GM21529 (cell line): ENCODE results near the gene DCTD.

Source experiments
- ATAC-seq: cut with Tn5 transposase; IDR thresholded peaks from one replicate; pipeline ENCODE4 v1.9.1; 2021; ENCODE audit not compliant: unreplicated experiment

The DCTD gene

GRCh38 chr4:182873726-182874125 is 43.5 kb downstream of the DCTD start:
- ATAC-seq: no peak

GRCh38 chr4:182873289-182873688 is 43.9 kb downstream of the DCTD start:
- no peak for ATAC-seq

GRCh38 chr4:182872886-182873285 is 44.3 kb downstream of the DCTD start:
- no peak for ATAC-seq

GRCh38 chr4:182871616-182872015 is 45.6 kb downstream of the DCTD start:
- ATAC-seq: no peak

GRCh38 chr4:182869697-182870096 is 47.5 kb downstream of the DCTD start:
- no peak for ATAC-seq

GRCh38 chr4:182866746-182867145 is 50.4 kb downstream of the DCTD start:
- no peak for ATAC-seq

GRCh38 chr4:182863501-182863900 is 53.7 kb downstream of the DCTD start:
- no peak for ATAC-seq

- no peak for ATAC-seq
Observed at GRCh38 chr4:182862921-182863320, 54.3 kb downstream of the DCTD start.

GRCh38 chr4:182862141-182862875 is 54.9 kb downstream of the DCTD start:
- no peak for ATAC-seq

GRCh38 chr4:182861346-182861745 is 55.8 kb downstream of the DCTD start:
- no peak for ATAC-seq

- no peak for ATAC-seq
Observed at GRCh38 chr4:182859730-182860129, 57.5 kb downstream of the DCTD start.

GRCh38 chr4:182858711-182859110 is 58.5 kb downstream of the DCTD start:
- no peak for ATAC-seq

GRCh38 chr4:182856862-182857261 is 60.3 kb downstream of the DCTD start:
- ATAC-seq: no peak

GRCh38 chr4:182855877-182856276 is 61.3 kb downstream of the DCTD start:
- no peak for ATAC-seq

- no peak for ATAC-seq
Observed at GRCh38 chr4:182855312-182855711, 61.9 kb downstream of the DCTD start.

- no peak for ATAC-seq
Observed at GRCh38 chr4:182854466-182854865, 62.7 kb downstream of the DCTD start.

- no peak for ATAC-seq
Observed at GRCh38 chr4:182853731-182854330, 63.4 kb downstream of the DCTD start.

- no peak for ATAC-seq
Observed at GRCh38 chr4:182848685-182849084, 68.5 kb downstream of the DCTD start.

- ATAC-seq: no peak
Observed at GRCh38 chr4:182847576-182848450, 69.4 kb downstream of the DCTD start.

GRCh38 chr4:182846036-182846435 is 71.2 kb downstream of the DCTD start:
- ATAC-seq: no peak

- no peak for ATAC-seq
Observed at GRCh38 chr4:182845618-182846017, 71.6 kb downstream of the DCTD start.

- ATAC-seq: no peak
Observed at GRCh38 chr4:182843808-182844325, 73.3 kb downstream of the DCTD start.
